GM21390 (cell line): Measurements from ENCODE around the gene CYYR1.
"Not testable (repeated sequence)": the region's sequence is repeated elsewhere in the genome, so short reads cannot be mapped to it uniquely, and the experiment has no call there.

Experiments used
- ATAC-seq: cut with Tn5 transposase; IDR thresholded peaks from one replicate; pipeline ENCODE4 v1.9.1; 2021; ENCODE audit not compliant: unreplicated experiment

Gene CYYR1

DNA sequence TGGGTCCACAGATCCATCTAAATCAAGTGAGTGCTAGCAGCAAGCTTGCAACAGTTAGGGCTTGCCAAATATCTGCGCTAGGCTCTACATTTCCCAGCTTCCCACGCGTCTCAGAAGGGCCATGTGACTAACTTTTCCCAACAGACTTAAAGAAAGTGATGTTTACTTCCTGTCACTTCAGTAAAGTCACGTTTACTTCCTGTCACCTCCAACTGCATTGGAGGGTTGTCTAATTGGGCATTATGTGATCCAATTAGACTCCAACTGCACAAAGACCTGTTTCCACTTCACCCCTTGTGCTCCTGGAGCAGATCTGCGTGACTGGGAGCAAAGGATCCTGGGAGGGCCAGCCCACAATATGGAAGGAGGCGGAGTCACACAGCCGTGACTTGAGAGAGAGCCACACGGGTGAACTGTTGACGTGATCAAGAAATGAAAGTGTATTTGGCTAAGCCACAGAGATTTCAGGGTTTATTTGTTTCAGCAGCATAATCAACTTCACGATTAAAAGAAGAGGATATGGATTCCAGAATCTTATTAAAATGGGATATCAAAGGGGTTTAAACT, 77.7 kb downstream of the CYYR1 start:
- no peak for ATAC-seq

DNA sequence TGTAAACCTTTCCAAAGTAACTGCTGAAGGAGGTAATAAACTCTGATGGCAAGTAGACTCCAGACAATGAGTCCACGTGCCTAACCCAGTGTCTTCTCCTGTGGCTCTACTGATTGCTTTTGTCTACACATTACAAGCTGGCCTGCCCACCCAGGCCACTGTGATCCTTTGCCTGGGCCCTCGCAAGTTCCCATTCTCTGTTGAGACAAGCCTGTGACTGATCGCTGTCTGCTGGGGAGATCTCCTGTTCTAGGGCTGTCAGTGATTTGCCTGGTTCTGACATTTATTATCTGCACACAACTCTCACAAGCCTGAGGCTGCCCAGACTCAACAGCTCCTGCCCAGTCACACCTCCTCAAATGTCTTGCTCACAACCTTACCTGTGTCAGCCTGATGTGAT, 81.4 kb downstream of the CYYR1 start:
- no peak for ATAC-seq

- no peak for ATAC-seq
Measured at GRCh38 chr21:26490771-26491170, 82.3 kb downstream of the CYYR1 start.

DNA sequence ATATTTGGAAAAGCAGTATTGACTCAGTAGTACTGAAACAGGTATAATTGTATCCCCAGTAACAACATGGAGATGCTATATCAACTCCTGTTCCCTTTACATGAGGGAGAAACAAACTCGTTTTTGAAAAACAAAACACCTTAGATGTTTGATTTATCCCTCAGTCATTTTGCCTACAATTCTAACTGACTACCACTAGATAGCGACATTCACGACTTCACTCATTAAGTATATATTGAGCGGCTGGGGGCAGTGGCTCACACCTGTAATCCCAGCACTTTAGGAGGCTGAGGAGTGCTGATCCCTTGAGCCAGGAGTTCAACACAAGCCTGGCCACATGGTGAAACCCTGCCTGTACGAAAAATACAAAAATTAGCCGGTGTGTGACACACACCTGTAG, 83.3 kb downstream of the CYYR1 start:
- ATAC-seq: no peak

DNA sequence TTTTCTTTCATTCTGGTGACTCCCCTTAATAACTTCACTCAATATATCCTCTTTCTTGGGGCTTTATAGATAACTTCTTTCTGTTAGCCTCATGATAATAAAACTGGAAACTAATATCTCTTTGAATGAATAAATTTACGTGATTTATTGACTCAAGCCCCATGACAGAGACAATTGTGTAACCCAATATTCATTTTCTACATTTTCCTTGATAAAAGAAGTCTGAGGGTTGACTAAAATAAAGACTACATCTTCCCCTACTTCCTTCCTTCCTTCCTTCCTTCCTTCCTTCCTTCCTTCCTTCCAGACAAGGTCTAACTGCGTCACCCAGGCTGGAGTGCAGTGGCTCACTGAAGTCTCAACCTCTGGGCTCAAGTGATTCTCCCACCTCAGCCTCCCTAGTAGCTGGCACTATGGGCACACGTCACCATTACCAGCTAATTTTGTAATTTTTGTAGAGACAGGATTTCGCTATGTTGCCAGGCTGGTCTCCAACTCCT, 85.1 kb downstream of the CYYR1 start:
- no peak for ATAC-seq

GRCh38 chr21:26473471-26473870, 99.6 kb downstream of the CYYR1 start:
- ATAC-seq: no peak

GRCh38 chr21:26471099-26471471, 102.0 kb downstream of the CYYR1 start:
- no peak for ATAC-seq

GRCh38 chr21:26470351-26471098, 102.6 kb downstream of the CYYR1 start:
- ATAC-seq: no peak

GRCh38 chr21:26469789-26470188, 103.3 kb downstream of the CYYR1 start:
- ATAC-seq: no peak

GRCh38 chr21:26465916-26466315, 107.2 kb downstream of the CYYR1 start:
- ATAC-seq: no peak

GRCh38 chr21:26461500-26461899, 111.6 kb downstream of the CYYR1 start:
- ATAC-seq: no peak

DNA sequence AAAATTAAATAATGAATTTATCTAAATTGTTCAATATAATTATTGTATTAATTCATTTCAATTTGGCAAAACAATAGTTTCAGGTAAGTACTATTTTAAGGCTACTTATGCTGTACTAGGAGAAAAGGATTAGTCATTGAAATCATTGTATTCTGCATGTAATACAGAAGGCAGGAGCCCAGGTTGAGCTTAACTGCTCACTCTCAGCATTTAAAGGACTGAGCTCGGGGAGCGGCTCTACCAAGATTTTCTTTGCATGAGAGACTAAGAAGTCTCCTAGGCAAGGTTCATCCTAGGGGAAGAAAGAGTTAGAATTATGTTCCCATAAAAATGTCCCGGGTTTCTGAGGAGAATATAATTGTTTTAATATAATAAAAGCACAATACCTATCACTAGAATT, 112.5 kb downstream of the CYYR1 start:
- ATAC-seq: no peak

- ATAC-seq: not testable (repeated sequence)
Measured at GRCh38 chr21:26458854-26459253, 114.2 kb downstream of the CYYR1 start.

GRCh38 chr21:26457817-26458216, 115.3 kb downstream of the CYYR1 start:
- ATAC-seq: no peak

DNA sequence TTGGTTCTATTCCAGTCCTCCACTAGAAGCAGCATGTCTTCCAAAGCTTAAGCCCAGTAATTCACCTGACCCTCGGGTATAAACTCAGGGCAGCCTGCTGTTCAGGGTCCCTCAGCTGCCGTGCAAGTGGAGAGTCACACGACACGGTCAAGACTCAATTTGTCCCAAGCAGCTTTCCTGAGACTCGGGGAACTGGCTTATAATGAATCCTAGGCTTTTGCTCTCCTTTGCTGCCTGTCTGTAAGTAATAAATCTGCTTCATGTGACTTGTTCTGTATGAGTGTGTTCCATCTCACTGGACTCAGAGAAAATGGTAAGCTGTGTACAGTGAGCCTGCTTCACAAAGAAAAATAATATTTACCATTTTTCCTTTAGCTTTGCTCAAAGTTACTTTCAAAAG, 119.8 kb downstream of the CYYR1 start:
- no peak for ATAC-seq

DNA sequence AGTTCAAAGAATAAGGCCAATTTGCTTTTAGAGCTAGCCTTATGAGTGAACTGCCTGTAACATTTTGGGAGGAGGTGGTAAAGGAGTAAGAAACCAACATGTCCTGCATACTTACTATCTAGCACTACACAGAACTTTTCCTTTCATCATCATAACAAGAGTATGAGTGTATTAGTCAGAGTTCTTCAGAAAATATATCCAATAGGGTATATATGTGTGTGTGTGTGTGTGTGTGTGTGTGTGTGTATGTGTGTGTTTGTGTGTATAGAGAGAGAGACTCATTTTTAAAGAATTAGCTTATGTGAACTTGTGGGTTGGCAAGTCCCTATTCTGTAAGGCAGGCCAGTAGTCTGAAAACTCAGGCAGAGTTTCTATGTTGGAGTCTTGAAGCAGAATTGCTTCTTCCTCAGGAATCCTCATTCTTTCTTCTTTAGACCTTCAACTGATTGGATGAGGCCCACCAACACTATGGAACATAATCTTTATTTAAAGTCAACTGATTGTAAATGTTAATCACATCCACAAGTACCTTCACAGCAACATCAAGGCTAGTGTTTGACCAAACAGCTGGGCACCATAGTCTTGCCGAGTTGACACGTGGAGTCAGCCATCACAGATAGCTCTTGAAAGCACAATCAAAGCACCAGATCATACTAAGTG, 121.9 kb downstream of the CYYR1 start:
- ATAC-seq: no peak

- no peak for ATAC-seq
Measured at GRCh38 chr21:26449161-26449560, 123.9 kb downstream of the CYYR1 start.

DNA sequence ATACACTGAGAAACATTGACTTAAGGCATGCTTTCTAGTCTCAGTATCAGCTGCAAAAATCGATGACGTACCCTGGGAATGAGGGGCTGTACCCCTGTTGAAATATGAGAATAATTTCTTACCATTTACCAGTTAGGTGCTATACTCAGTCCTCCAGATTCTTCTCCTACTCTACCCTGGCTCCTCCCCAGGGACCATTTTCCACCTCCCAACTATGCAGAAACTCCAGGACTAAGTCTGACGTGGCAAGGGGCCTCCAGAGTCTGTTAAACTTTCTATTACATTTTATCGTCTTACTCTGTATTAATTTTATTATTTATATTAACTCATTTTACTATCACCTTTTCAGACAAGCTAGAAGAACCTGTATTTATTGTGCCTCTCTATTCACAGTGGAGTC, 124.3 kb downstream of the CYYR1 start:
- no peak for ATAC-seq

DNA sequence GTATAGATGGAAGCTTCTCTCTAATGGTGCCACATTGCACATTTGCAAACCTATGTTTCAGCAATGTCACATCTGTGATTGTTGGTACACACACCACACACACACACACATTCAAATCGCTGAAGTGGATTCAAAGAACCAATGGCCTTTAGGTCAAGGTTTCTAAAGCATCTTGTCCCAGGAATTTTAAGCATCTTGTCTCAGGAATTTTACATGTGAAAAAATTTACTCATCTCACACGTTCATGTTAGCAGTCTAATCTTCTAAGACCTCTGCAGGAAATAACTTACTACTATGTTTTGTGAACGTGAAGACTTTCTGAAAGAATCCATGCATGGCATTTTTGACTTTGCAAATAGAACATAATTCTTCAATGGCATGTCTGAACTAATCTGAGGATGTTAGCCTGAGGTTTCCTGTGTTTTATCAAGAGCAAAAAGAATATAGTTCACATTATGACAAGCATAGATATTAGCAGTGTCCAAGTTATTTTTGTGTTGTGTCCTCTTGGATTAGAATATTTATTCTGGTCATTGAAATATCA, 125.1 kb downstream of the CYYR1 start:
- ATAC-seq: no peak

GRCh38 chr21:26445440-26445839, 127.6 kb downstream of the CYYR1 start:
- ATAC-seq: no peak

GRCh38 chr21:26444646-26445045, 128.4 kb downstream of the CYYR1 start:
- ATAC-seq: no peak

DNA sequence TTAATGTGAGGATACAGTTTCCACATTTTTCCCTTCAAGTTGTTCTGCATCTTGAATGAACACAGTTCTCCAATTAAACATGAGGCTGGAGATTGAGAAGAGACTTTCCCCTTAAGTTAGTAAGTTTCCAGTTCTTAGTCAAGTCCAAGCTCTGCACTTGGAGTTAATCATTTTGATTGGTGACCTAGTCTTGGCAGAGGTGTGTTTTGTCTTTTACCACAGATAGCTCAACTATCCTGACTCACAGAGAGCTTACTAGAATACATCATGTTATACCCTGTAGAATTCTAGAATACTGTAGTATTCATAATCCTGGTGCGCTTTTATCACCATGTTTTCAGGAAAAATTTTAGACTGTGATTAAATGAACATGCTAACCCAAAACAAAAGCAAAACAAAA, 129.2 kb downstream of the CYYR1 start:
- no peak for ATAC-seq
